ENCODE data around the gene CUEDC1. TPM values are rescaled to one million over a fixed set of nuclear protein-coding genes. Genes with fewer than 3 reads are reported as not detected.
A peak's percentile ranks its signal among the peaks of the same experiment; 100 is the strongest.

Gene CUEDC1
- total and polyA plus RNA-seq, 11 donors, result 29.6 to 68.5 (median 42.2) TPM

GRCh38 chr17:57988301-57989250 is 33.4 kb upstream of the CUEDC1 start:
- intact Hi-C loops (cut with DNase I), result loop anchor here in 8 of 10 donors (2.0 to 10.0 kb wide), 7 partner anchors 18 to 111 kb away; partner anchors contain the start of gene SRSF1 (in 1 of the 8)
- peak; percentile 75 to 85 (median 76) for ATAC-seq
- Histone ChIP-seq H3K4me3 (peak overlapping the region; percentile 15 to 92 (median 85)), H3K4me1 (peaks cover 0 to 78% (median 48%) of the 10 kb centered on the region in 12 donors), H3K27ac (peak overlapping the region; percentile 91 to 99 (median 97)), H3K36me3 (peaks cover 0 to 12% (median 0%) of the 10 kb centered on the region in 9 donors), H3K9me3 (no peaks in the 10 kb centered on the region), H3K27me3 (no peaks in the 10 kb centered on the region)
- TF ChIP-seq CTCF (IDR thresholded peaks at IDR 0.05) (peak in 2 of 12 donors; percentile 28 to 36), POLR2A (IDR thresholded peaks at IDR 0.05) (peak in 1 of 2 donors; percentile 26)
- WGBS, 4 donors, result 0 to 4% (median 2%) methylated on average over 12 to 54 of the region's 54 CpGs
- DNase-seq, result peak; percentile 77 to 87 (median 79)

GRCh38 chr17:57987581-57988300 is 32.5 kb upstream of the CUEDC1 start, which contains the start of gene VEZF1:
TSS of gene VEZF1 (minus strand) at chr17:57988254. CDS start at chr17:57988111, 143 bp downstream.
- Histone ChIP-seq H3K27me3 (no peaks in the 10 kb centered on the region), H3K4me1 (peaks cover 0 to 78% (median 50%) of the 10 kb centered on the region in 12 donors), H3K36me3 (peaks cover 0 to 20% (median 0%) of the 10 kb centered on the region in 9 donors), H3K27ac (peak within 1 kb of the TSS; percentile 91 to 99 (median 97)), H3K4me3 (peak within 1 kb of the TSS; percentile 60 to 92 (median 86)), H3K9me3 (no peaks in the 10 kb centered on the region)
- intact Hi-C loops (cut with DNase I), result loop anchor here in 9 of 10 donors (2.0 to 10.0 kb wide), 9 partner anchors 19 to 110 kb away; partner anchors contain the start of genes CUEDC1 (in 2 of the 9) and SRSF1 (in 1 of the 9)
- 0% methylated on average over 14 to 74 of the region's 74 CpGs for WGBS, 4 donors
- peak; percentile 29 to 76 (median 73) for ATAC-seq
- TF ChIP-seq CTCF (IDR thresholded peaks at IDR 0.05), result no peak
- peak in 1 of 2 donors; percentile 27 for TF ChIP-seq POLR2A (IDR thresholded peaks at IDR 0.05)
- DNase-seq, result peak; percentile 84 to 92 (median 89)

GRCh38 chr17:57986841-57987580 is 31.8 kb upstream of the CUEDC1 start:
- intact Hi-C loops (cut with DNase I), result loop anchor here in 8 of 10 donors (2.0 to 10.0 kb wide), 8 partner anchors 32 to 110 kb away; partner anchors contain the start of gene CUEDC1 (in 2 of the 8)
- Histone ChIP-seq H3K27ac (peak overlapping the region; percentile 91 to 99 (median 97)), H3K9me3 (no peaks in the 10 kb centered on the region), H3K4me3 (peak overlapping the region; percentile 60 to 92 (median 86)), H3K4me1 (peaks cover 0 to 80% (median 58%) of the 10 kb centered on the region in 12 donors), H3K36me3 (peaks cover 0 to 27% (median 7%) of the 10 kb centered on the region in 9 donors), H3K27me3 (no peaks in the 10 kb centered on the region)
- WGBS, 4 donors, result 0 to 1% (median 1%) methylated on average over 38 of the region's 38 CpGs
- TF ChIP-seq CTCF (IDR thresholded peaks at IDR 0.05) (no peak), POLR2A (IDR thresholded peaks at IDR 0.05) (no peak)
- peak; percentile 27 to 63 (median 35) for ATAC-seq
- peak in 4 of 5 donors; percentile 50 to 64 (median 56) for DNase-seq

Data from heart left ventricle (tissue), 16 donors.